Measurements from ENCODE around the gene SOBP.

SOBP gene

DNA sequence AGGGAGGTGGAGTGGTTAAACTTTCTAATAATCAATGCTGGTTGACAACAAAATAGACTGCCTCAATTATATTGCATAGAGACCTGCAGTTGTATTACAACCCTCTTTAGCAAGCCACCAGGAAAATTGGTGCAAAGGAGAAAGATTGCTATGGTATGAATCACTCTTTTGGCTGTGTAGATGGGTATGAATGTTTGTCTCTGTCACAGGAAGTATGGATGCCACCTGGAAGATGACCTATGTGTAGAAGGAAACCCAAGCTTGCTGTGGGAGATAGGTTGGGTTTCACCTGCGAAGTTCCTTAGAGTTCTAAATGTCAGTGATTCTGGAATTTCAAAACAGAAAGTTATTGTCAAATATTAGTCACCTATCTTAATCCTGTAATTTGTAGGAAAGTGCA lies 134.6 kb downstream of the SOBP start:
- DNase-seq, result no peak

DNA sequence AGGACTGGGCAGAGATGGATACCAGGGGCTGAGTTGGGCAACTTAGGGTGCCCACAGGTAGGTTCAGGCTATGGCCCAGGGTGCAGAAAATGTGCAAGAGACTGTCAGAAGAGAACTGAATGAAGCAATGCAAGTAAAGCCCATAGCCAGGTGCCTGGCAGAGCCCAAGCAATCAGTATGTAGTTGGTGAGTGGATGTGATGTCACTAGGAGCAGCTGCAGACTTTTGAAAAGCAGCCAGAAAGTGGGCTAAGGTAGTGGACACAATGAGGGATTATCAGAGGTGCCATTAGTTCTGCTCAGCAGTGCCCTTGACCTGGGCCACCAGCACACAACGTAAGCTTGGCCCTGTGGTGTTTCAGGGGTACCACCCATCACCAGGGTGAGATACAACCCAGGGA lies 135.3 kb downstream of the SOBP start:
- no peak for DNase-seq

DNA sequence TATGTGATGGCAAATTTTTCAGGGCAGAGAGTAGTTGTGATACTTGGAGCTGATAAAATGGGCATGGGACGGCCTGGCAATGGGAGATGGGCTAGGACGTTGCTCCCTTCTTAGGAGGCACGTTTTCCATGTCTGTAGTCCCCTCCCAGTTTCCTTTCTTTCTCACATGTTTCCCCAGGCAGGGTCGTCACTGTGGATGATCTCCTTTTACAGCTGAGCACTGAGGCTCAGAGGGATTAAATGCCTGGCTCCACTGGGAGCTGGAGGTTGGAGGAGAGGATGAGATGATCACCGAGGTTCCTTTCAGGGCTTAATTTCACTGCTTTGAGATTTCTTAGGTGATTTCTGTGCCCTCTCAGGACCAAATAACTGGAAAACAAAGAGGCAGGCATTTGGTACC lies 136.7 kb downstream of the SOBP start:
- DNase-seq, result no peak

DNA sequence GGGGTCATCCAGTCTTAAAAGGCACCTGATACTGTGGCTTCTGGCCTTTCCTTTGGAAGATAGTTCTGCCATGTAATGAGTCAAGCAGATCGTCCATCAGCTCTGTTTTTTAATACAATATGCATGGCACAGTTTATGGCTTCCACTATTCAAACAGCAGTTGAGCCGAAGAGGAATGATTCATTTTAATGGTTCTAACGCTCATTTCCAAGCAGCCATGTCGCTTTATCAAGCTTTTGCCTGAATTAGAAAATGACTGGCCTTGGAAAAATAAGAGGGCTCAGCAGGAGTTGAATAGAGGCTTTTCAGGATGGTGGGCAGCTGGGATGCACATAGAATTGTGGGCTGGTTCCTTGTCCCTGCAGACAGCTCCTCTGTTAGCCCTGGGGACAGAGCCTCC lies 138.1 kb downstream of the SOBP start:
- DNase-seq, result no peak

DNA sequence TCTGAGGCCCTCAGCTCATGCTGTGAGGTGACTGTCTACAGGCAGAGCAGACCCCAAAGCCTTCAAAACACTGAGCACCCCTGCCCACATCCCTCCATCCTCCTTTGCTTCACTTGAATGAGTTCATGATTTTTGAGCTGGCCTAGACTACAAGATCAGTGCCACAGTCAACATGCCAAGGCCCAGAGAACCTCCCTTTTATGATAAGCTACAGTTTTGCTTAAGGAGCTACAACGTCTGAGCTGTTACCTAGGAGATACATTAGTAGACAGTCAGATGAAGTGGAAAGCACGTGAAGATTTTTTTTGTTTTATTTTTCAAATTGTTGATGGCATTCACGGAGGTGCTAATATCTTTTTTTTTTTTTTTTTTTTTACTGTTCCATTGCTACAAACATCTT lies 139.0 kb downstream of the SOBP start:
- no peak for DNase-seq

DNA sequence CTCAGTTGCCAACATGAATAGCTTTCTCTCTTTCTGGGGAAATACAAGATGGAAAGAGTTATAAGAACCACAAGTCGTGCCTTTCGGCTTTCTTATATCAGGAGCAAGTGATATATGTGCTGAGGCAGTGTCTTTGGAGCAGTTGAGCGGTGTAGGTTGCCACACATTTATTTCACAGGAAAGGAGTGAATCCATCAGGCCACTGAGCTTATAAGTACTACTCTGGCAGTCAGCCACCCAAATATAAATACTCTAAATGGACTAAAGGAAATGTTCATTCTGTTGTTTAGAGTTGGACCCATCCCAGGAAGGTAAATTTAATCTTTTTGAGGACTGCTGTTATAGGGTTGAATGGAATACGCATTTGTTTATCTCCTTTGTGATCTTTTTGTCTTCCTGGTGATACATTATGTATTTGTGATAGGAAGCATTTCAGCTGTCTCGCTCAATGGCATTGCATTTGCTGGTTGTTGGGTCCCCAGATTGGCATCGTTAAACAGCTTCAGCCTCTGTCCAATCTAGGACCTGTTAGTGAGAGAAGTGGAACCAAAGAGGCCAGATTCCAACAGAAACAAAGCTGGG lies 139.7 kb downstream of the SOBP start:
- DNase-seq, result no peak

DNA sequence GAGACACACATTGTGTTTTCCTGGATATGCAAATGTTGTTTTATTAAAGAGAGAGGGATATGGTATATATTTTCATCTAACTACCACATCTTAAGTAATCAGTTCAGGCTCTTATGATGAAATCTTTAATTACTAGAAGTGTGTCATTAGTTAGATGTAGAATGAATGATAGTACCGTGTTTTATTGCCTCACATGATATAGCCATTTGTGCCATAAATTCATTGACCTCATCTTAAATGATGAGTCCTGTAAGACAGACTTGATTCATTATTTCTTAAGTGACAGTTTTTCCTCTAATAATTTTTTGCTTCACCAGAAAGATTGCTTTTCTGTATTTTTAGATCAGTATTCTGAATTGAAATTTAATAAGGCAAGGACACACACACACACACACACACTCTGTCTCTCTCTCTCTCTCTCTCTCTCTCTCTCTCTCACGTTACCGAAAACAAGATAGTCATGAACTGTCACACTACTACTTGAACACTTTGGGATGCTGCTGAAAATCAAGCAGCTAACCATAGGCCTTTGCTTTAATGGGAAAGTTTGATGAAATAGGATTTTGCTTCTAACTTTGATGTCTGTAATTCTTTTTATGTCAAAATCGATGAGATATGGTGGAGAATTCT lies 140.5 kb downstream of the SOBP start:
- no peak for DNase-seq

DNA sequence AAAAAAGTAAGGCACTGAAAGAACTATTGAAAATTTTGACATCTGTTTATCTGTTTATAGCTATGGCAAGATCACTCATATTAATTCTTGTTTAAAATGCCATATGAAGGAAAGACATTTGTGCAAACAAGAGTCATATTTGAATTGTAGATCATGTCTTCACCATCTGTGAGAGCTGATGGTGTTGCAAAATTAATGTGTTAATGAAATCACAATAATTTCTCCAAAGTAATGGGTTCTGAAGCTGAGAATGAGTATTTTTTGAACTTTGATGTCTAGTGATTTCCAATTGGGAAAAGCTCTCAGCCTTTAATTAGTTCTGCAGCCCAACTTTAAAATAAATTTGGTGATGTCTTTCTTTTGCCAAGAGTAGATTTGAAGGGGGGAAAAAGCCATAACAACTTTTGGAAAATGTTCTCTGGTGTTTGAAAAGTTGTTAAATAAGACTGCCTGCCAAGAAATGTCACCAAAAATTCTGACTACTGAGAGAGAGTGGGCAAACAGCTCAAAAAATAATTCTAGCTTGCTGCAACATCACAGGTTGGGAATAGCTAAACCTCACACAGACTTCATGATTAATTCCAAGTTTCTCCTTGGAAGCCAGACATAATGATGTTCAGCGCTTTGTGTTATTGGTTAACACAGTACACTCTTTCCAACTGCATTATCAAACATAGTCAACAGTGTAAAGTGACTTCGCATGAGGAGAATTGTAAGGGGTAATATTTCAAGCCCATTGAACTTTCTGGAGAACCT lies 142.6 kb downstream of the SOBP start:
- no peak for DNase-seq

DNA sequence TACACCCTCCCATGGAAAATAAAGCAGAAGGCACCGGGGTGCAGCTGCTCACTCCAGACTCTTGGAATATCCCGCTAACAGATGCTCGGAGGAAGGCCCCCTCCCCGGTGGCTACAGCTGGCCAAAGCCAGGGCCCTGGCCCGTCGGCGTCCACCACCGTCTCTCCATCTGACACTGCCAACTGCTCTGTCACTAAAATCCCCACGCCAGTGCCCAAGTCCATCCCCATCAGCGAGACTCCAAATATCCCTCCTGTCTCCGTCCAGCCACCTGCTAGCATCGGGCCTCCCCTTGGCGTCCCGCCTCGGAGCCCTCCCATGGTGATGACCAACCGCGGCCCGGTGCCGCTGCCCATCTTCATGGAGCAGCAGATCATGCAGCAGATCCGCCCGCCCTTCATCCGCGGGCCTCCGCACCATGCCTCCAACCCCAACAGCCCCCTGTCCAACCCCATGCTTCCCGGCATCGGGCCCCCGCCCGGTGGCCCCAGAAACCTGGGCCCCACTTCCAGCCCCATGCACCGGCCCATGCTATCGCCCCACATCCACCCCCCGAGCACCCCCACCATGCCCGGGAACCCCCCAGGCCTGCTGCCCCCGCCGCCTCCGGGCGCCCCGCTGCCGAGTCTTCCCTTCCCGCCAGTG lies 143.9 kb downstream of the SOBP start:
- no peak for DNase-seq

DNA sequence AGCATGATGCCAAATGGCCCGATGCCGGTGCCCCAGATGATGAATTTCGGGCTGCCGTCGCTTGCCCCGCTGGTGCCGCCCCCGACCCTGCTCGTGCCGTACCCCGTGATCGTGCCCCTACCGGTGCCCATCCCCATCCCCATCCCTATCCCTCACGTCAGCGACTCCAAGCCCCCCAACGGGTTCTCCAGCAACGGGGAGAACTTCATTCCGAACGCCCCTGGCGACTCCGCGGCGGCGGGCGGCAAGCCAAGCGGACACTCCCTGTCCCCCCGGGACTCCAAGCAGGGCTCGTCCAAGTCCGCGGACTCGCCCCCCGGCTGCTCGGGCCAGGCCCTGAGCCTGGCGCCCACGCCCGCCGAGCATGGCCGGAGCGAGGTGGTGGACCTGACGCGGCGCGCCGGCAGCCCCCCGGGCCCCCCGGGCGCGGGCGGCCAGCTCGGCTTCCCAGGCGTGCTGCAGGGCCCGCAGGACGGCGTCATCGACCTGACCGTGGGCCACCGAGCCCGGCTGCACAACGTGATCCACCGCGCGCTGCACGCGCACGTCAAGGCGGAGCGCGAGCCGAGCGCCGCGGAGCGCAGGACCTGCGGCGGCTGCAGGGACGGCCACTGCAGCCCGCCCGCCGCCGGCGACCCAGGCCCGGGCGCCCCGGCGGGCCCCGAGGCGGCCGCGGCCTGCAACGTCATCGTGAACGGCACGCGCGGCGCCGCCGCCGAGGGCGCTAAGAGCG lies 144.6 kb downstream of the SOBP start:
- DNase-seq, result no peak

DNA sequence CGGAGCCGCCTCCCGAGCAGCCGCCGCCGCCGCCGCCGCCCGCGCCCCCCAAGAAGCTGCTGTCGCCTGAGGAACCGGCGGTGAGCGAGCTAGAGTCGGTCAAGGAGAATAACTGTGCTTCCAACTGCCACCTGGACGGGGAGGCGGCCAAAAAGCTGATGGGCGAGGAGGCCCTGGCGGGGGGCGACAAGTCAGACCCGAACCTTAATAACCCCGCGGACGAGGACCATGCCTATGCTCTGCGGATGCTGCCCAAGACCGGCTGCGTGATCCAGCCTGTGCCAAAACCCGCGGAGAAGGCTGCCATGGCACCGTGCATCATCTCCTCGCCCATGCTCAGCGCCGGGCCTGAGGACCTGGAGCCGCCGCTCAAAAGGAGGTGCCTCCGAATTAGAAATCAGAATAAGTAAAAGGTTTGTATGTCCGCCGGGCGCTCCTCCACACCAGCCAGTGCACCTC lies 145.2 kb downstream of the SOBP start:
- no peak for DNase-seq

DNA sequence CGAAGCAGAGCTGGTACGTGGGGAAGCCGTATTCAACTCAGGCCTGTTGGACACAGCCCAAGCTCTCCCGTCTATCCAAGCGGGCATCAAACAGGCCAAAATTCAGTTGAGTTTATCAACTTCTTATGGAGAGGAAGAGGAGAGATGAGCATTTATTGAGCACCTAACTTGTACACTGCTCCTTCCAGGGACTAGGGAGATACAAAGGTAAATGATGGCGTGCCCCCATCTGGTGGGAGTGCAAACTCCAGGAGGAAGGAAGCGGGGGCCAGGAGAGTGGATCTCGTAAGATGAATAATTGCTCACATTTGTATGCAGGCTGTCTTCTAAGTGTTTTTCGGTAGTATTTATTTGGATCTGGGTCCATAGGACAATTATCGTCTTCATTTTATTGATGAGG lies 146.6 kb downstream of the SOBP start:
- DNase-seq, result no peak

DNA sequence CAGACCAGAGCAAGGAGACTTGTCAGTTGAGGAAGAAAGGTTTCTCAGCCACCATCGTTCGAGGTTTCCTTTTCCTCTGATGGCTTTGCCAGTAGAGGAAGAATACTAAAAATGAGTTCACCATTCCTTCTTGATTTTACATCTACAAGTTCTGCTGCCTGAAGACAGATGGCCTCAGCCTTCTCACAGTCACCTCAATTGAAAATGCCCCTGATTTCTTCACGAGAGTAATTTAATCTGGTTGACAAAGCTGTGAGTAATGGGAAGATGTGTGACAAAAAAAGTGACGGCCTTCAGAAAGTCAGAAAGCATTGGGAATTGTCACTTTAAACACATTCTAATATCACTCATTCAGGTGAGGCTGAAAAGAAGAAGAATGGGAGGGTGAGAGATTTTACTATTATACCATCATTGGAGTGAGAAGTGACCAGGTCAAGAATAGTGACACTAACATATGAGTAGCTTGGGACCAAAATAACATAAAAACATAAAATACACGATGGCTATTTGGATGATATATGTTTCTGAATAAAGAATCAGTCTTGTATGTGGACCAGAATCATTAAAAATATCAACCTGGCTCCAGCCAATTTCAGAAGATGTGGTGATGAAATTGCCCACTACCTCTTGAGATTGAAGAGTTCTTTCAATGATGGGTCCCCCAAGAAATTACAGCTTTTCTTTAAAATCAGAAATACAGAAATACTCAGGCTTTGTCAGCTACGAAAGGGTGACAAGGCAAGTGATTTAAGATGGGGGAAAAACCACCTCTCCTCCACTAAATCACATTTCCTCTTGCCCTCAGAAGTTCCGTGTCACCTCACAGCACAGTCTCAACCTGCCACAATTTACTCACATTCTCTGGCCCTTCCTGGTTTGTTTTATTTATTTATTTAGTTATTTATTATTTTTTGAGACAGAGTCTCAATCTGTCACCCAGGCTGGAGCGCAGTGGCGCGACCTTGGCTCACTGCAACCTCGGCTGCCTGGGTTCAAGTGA lies 147.7 kb downstream of the SOBP start:
- no peak for DNase-seq

DNA sequence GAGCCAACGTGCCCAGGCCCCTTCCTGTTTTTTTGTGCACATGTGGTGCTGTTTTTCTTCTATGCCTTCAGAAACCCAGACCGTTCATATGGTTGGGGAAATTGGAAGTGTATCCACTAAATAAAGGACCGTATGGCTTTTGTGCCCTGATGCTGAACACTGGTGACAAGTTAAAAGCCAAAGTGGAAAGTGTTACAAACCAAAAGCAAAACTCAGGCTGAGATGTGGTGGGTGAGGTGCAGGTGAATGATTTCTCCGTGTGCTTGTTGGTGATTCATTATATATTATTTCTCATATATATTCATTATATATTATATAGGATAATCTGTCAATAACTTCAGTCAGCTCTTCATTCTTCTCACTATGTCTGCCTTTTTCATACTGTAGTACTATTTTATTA lies 148.6 kb downstream of the SOBP start:
- DNase-seq, result no peak

DNA sequence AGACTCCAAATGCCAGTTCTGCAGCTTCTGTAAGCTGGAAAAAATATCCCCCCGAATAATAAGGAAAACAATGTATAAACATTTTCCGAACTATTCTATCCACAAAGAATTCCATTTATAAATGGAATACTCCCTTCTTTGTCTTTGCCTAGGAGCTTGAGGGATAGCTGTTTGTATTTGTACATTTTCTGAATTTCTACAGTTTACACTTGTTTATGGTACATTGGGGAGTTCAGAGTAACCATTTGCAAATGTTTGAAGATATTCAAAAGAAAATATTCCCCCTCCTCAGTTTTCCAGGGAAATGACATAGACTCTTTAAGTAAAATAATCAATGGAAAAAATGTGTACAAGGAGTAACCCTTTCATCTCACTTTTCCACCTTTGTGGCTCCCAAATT lies 149.6 kb downstream of the SOBP start:
- DNase-seq, result no peak

DNA sequence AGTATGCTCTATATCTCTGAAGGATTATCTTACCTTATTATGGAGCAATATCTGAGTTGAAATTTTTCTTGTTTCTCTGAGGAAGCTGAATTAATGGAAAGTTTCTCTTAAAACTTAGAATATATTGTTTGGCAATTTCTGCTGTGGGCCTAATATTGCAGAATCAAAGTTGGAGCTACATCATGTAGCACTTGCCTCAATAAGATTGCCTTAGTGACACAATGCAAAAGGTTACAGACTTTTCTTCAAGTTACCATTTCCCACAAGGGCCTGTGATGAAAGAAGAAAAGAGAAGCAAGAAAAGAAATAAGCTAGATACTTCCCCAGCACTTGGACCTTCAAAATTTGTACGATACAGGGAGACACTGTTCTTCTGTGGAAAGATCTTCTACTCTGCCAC lies 151.2 kb downstream of the SOBP start:
- DNase-seq, result no peak

DNA sequence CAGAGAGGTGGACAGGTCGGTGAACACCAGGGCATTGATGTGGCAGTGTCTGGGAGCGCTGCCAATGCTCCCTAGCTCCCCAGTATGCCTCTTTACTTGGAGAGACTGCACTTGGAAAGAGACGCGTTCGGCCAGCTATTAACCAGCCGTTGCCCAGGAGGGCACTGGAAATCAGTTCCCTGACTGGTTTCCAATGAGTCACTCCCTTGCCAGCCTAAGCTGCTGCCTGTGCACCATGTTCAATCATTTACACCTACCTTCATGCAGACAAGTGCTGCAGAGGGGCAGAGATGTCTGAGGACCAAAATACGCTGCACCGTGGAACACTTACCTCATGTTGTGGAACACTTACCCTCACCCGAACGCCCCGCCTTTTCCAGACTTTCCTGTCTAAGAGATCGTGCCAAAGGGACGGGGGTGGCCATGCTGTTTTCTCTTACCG lies 151.6 kb downstream of the SOBP start:
- no peak for DNase-seq

DNA sequence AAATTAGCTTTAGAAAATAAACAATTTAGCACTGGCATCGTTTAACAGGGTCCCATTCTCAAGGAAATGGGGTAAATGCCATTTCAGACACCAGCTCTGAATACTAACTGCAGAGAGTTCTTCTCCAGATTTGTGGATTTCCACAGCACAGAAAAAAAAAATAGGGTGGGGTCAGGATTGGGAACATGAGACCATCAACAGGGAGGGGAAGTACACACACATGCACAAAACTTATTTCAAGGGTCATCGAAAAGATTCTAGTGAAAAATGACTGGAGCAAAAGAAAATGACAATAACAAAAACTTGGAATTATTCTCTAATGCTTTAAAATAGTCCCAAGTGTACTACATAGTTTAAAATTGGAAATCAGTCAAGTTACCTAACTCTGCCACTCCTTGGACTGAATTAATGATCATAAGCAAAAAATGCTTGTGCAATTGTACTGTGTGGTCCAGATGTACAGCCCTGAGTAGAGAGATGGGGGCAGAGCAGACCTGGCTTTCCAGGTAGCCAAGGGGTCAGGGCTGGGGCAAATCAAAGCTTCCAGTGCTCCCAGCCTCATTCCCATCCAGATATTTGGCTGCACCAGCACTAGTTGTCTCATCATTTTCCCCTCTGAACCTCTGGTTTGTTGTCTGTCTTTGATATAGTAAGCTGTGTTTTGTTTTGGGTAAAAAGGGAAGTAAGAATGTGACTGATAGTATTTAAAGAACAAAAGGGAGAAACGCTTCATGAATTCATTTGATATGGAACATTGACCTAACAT lies 152.4 kb downstream of the SOBP start:
- DNase-seq, result no peak

DNA sequence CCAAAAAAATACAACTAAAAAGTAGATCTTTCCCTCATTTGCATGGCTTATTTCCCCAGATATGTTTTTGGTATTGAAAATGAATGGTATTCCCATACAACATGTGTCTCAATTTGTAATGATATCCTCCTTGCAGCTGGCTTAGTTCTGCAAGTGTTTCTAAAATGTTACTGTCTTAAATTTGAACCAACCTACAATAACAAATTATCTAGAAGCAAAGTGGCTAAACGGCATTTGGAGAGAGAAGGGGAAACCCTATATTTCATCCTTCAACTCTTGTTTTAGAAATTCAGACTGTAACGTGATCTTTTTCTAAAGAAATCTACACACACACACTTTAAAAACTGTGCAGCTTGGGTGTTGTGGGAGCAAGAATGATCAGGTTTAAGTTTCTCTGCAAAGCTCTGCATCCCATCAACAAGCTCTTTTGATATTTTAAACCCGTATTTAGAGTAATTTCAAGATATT lies 153.0 kb downstream of the SOBP start:
- no peak for DNase-seq

DNA sequence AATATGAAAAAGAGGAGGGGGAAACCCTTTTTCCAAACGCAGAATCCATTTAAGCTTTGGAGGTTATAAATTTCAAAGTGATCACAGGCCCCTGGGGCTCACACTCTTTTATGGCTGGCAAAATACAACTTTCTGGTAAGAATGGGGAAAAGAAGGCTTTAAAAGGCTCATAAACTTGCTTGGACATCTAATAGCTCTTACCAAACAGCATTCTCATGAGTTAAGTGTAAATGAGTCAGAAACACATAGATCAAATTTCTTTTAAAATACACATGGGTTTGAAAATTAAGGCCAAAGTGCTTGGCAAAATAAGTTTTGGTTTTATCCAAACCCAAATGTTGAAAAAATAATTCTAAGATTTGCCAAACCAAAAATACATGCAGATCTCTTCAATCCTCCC lies 154.6 kb downstream of the SOBP start:
- DNase-seq, result no peak

DNA sequence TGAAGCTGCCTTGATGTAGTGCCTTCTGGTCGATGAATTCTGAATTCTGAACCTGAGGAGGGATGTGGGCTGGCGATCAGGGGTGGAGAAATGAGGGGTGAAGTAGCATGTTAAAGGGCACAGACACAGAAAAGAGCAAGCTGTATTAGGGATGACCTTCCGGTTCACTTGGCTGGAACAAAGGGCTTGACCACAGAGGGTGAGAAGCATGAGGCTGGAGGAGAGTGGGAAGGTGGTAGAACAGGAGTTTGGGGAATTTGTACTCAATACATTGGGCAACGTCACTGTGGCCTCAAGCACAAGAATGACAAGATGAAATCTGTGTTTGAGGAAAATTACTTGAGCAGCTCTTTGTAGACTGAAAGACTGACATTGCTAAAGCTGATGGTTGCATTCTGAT lies 155.8 kb downstream of the SOBP start:
- DNase-seq, result no peak
